ENCODE results near the gene STMN1.

STMN1 gene

DNA sequence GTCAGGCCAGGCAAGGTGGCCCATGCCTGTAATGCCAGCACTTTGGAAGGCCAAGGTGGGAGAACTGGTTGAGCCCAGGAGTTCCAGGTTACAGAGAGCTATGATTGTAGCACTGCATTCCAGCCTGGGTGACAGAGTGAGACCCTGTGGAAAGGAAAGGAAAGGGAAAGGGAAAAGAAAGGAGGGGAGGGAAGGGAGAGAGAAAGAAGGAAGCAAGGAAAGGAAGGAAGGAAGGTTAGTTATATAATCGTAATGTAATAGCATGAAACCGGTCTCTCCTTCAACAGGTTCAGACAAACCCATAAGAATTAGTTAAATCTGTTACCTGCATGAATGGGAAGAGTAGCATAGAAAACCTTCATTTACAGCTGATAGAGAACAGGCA lies 29.5 kb downstream of the STMN1 start:
- H3K4me3 ChIP-seq (ENCODE audit: low read length in 2 of 2) = no peak overlapping the region
- no peak overlapping the region for H3K27ac ChIP-seq (ENCODE audit: low read length)
- H3K9me3 ChIP-seq (ENCODE audit: control insufficient read depth in 2 of 2, low read length in 2 of 2) = no peaks in the 10 kb centered on the region
- H3K9ac ChIP-seq (ENCODE audit: low read length in 2 of 2) = peak overlapping the region in 1 of 2 donors; percentile 59
- H3K27me3 ChIP-seq (ENCODE audit: control insufficient read depth in 1 of 2, insufficient read depth in 2 of 2, low read length in 2 of 2) = no peaks in the 10 kb centered on the region
- H3K36me3 ChIP-seq (ENCODE audit: control insufficient read depth in 2 of 2, insufficient read depth in 2 of 2, low read length in 2 of 2) = no peaks in the 10 kb centered on the region
- peaks cover 24% of the 10 kb centered on the region for H3K4me1 ChIP-seq (ENCODE audit: control insufficient read depth, insufficient read depth, low read length)

DNA sequence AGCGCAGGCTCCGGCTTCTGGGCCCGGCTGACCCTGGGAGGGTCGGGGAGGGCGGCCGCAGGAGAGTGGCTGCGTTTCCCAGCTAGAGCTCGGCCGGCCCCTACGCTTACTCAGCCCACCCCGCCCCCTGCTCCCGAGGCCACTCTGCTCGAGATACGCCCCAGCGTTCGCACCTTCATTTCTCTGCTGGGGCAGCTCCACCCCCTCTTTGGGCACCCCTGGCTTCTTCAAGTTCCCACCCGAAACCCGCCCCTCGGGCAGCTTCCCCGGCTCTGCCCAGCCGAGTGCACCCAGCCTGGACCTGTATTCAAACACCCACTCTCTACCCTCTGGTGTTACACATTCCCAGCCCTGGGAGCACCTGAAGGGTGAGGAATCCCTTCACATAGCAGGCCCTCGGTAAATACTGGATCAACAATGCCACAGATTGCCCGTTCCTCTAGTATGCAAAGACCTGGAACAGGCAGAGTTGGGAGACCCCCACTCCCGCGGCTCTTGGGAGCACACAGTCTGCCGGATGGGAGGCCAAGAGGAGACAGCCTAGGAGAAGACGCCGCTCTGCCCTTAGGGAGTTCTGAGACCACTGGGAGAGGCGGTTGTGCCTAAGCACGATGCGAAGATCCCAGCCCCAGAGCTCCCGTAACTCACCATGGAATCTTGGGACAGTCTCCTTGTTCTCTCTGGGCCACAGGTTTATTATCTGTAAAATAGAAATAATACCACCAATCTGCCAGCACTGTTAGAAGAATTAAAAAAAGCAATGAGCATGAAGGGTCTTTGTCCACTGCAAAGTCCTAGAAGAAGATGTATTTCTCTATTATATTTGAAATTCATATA lies 30.1 kb downstream of the STMN1 start:
- no peaks in the 10 kb centered on the region for H3K9me3 ChIP-seq (ENCODE audit: control insufficient read depth in 2 of 2, low read length in 2 of 2)
- no peaks in the 10 kb centered on the region for H3K36me3 ChIP-seq (ENCODE audit: control insufficient read depth in 2 of 2, insufficient read depth in 2 of 2, low read length in 2 of 2)
- no peaks in the 10 kb centered on the region for H3K27me3 ChIP-seq (ENCODE audit: control insufficient read depth in 1 of 2, insufficient read depth in 2 of 2, low read length in 2 of 2)
- H3K27ac ChIP-seq (ENCODE audit: low read length) = peak overlapping the region; percentile 69
- H3K4me1 ChIP-seq (ENCODE audit: control insufficient read depth, insufficient read depth, low read length) = peaks cover 31% of the 10 kb centered on the region
- H3K9ac ChIP-seq (ENCODE audit: low read length in 2 of 2) = peak overlapping the region; percentile 58 to 59
- peak overlapping the region; percentile 31 to 77 for H3K4me3 ChIP-seq (ENCODE audit: low read length in 2 of 2)

- peaks cover 0 to 2% of the 10 kb centered on the region in 2 donors for H3K36me3 ChIP-seq (ENCODE audit: control insufficient read depth in 2 of 2, insufficient read depth in 2 of 2, low read length in 2 of 2)
- H3K9me3 ChIP-seq (ENCODE audit: control insufficient read depth in 2 of 2, low read length in 2 of 2) = no peaks in the 10 kb centered on the region
- peak within 1 kb of the TSS; percentile 69 for H3K27ac ChIP-seq (ENCODE audit: low read length)
- H3K27me3 ChIP-seq (ENCODE audit: control insufficient read depth in 1 of 2, insufficient read depth in 2 of 2, low read length in 2 of 2) = no peaks in the 10 kb centered on the region
- H3K9ac ChIP-seq (ENCODE audit: low read length in 2 of 2) = peak within 1 kb of the TSS; percentile 80 to 81
- peak within 1 kb of the TSS; percentile 64 to 77 for H3K4me3 ChIP-seq (ENCODE audit: low read length in 2 of 2)
- H3K4me1 ChIP-seq (ENCODE audit: control insufficient read depth, insufficient read depth, low read length) = peaks cover 32% of the 10 kb centered on the region
Measured at GRCh38 chr1:25875154-25875855, 30.9 kb downstream of the STMN1 start, which contains the start of gene PAQR7. PAQR7 (minus strand) TSS chr1:25875708; CDS start chr1:25863839, 11,869 bp downstream.

DNA sequence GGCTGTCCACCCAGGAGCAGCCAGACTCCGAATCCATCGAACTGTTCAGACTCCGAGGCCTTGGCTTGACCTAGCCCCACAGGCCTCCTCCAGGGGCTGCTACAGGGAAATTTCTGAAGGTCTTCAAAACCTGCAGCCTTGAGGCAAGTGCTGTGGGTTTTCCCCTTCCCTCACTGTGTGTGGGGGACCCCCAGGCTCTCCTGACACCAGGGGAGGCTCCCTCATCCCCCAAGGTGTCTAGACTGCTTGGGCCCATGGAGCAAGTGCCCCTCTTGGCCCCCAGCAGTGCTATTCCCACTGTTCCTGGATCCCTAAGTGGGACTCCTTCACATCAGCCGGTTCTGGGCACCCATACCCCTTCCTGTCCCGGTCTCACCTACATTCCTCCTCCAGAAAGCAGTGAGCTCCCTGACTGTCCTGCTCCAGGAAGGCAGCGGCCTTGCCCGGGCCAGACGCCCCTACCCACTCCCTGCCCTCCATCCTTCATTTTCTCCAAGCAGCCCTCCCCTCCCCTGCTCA lies 31.5 kb downstream of the STMN1 start:
- Histone ChIP-seq H3K27me3 (ENCODE audit: control insufficient read depth in 1 of 2, insufficient read depth in 2 of 2, low read length in 2 of 2) (no peaks in the 10 kb centered on the region), H3K36me3 (ENCODE audit: control insufficient read depth in 2 of 2, insufficient read depth in 2 of 2, low read length in 2 of 2) (peaks cover 0 to 3% of the 10 kb centered on the region in 2 donors), H3K9ac (ENCODE audit: low read length in 2 of 2) (peak overlapping the region; percentile 80 to 81), H3K4me3 (ENCODE audit: low read length in 2 of 2) (peak overlapping the region; percentile 64 to 77), H3K27ac (ENCODE audit: low read length) (peak overlapping the region; percentile 53), H3K9me3 (ENCODE audit: control insufficient read depth in 2 of 2, low read length in 2 of 2) (no peaks in the 10 kb centered on the region), H3K4me1 (ENCODE audit: control insufficient read depth, insufficient read depth, low read length) (peaks cover 32% of the 10 kb centered on the region)

DNA sequence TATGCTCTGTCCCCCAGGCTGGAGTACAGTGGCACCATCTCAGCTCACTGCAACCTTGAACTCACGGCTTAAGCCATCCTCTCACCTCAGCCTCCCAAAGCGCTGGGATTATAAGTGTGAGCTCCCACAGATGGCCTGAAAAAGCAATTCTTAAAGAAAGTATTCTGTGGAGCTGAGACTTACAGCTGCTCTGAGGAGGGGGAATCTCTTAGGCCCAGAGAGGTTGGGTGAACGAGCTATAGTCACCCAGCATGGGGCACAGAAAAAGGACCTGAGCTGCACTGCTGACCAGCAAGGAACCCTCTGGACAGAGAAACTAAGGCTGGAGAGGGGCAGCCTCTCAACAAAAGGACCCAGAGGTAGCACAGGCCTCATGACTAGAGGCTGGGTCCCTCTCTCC lies 32.0 kb downstream of the STMN1 start:
- Histone ChIP-seq H3K27ac (ENCODE audit: low read length) (peak overlapping the region; percentile 53), H3K4me1 (ENCODE audit: control insufficient read depth, insufficient read depth, low read length) (peaks cover 32% of the 10 kb centered on the region), H3K9ac (ENCODE audit: low read length in 2 of 2) (peak overlapping the region; percentile 80 to 81), H3K36me3 (ENCODE audit: control insufficient read depth in 2 of 2, insufficient read depth in 2 of 2, low read length in 2 of 2) (peaks cover 0 to 4% of the 10 kb centered on the region in 2 donors), H3K9me3 (ENCODE audit: control insufficient read depth in 2 of 2, low read length in 2 of 2) (no peaks in the 10 kb centered on the region), H3K4me3 (ENCODE audit: low read length in 2 of 2) (peak overlapping the region; percentile 64 to 77), H3K27me3 (ENCODE audit: control insufficient read depth in 1 of 2, insufficient read depth in 2 of 2, low read length in 2 of 2) (no peaks in the 10 kb centered on the region)

DNA sequence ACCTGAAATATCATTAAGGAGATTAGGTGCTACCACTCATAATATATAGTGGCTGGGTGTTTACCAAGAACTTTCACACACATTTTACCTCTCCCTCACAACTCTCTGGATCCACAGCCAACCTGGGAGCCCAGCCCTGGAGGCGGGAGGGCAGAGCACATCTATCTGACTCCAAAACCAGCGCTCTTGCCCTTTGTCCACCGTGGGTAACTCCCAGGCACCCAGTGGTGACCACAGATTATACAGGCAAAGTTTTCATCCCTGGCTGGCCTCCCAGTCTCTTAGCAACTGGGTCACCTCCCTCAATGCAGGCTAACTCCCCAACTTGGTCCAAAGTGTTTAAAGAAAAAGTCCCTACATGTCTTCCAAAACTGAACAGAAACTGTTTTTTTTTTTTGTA lies 33.1 kb downstream of the STMN1 start:
- peaks cover 0 to 4% of the 10 kb centered on the region in 2 donors for H3K36me3 ChIP-seq (ENCODE audit: control insufficient read depth in 2 of 2, insufficient read depth in 2 of 2, low read length in 2 of 2)
- peaks cover 32% of the 10 kb centered on the region for H3K4me1 ChIP-seq (ENCODE audit: control insufficient read depth, insufficient read depth, low read length)
- no peak overlapping the region for H3K27ac ChIP-seq (ENCODE audit: low read length)
- H3K4me3 ChIP-seq (ENCODE audit: low read length in 2 of 2) = no peak overlapping the region
- H3K27me3 ChIP-seq (ENCODE audit: control insufficient read depth in 1 of 2, insufficient read depth in 2 of 2, low read length in 2 of 2) = no peaks in the 10 kb centered on the region
- no peaks in the 10 kb centered on the region for H3K9me3 ChIP-seq (ENCODE audit: control insufficient read depth in 2 of 2, low read length in 2 of 2)
- H3K9ac ChIP-seq (ENCODE audit: low read length in 2 of 2) = no peak overlapping the region

DNA sequence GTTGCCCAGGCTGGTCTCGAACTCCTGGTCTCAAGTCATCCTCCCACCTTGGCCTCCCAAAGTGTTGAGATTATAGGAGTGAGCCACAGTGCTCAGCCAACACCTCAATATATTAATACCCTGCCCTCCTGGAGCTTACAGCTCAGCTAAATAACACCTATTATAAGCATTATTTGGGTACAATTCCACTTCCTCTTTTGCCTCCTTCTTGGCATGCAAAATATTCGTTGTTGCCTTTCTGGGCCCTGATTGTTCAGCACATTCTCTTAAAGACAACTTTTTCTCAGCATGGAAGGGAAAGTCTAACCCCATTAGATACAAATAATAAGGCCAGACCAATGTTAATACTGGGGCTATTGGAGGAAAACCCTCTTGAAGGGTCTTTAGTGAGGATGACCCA lies 33.5 kb downstream of the STMN1 start:
- H3K4me1 ChIP-seq (ENCODE audit: control insufficient read depth, insufficient read depth, low read length) = peaks cover 32% of the 10 kb centered on the region
- H3K9me3 ChIP-seq (ENCODE audit: control insufficient read depth in 2 of 2, low read length in 2 of 2) = no peaks in the 10 kb centered on the region
- H3K36me3 ChIP-seq (ENCODE audit: control insufficient read depth in 2 of 2, insufficient read depth in 2 of 2, low read length in 2 of 2) = peaks cover 0 to 4% of the 10 kb centered on the region in 2 donors
- H3K9ac ChIP-seq (ENCODE audit: low read length in 2 of 2) = no peak overlapping the region
- no peak overlapping the region for H3K4me3 ChIP-seq (ENCODE audit: low read length in 2 of 2)
- H3K27ac ChIP-seq (ENCODE audit: low read length) = no peak overlapping the region
- no peaks in the 10 kb centered on the region for H3K27me3 ChIP-seq (ENCODE audit: control insufficient read depth in 1 of 2, insufficient read depth in 2 of 2, low read length in 2 of 2)

DNA sequence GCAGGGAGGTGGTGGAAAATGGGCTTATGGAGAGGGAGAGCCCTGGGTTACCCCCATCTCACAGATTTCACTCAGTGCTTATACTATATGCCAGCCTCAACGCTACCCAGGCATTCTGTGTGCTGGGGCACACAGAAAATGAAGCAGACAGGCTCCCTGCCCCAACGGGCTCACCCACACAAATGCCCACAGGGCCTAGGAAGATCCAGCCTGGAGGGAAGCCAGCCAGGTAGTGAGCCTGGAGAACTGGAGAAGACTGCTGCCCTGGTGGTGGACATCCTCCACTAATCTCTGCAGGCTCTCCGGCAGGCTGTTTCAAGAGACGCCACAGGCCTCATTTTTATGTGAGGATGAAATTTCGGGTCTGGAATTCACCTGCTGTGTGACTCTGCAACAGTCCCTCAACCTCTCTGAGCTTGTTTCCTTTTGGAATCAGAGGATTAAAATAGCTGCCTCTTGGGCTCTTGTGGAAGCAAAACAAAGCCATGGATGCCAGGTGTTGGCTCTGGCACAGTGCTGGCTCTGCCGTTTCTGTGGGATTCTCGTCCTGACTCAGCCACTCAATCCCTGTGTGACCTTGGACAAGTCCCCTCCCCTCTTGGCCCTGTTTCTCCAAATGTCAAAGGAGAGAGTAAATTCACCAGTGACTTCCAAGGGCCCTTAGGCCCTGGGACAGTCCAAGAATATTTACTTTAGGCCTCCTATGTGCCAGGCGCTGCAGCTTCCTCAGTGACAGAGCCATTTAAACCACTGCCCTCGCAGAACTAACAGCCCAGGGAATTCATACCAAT lies 34.3 kb downstream of the STMN1 start:
- no peaks in the 10 kb centered on the region for H3K9me3 ChIP-seq (ENCODE audit: control insufficient read depth in 2 of 2, low read length in 2 of 2)
- no peak overlapping the region for H3K27ac ChIP-seq (ENCODE audit: low read length)
- peaks cover 0 to 4% of the 10 kb centered on the region in 2 donors for H3K36me3 ChIP-seq (ENCODE audit: control insufficient read depth in 2 of 2, insufficient read depth in 2 of 2, low read length in 2 of 2)
- H3K27me3 ChIP-seq (ENCODE audit: control insufficient read depth in 1 of 2, insufficient read depth in 2 of 2, low read length in 2 of 2) = no peaks in the 10 kb centered on the region
- peak overlapping the region in 1 of 2 donors; percentile 13 for H3K9ac ChIP-seq (ENCODE audit: low read length in 2 of 2)
- peak overlapping the region in 1 of 2 donors; percentile 3 for H3K4me3 ChIP-seq (ENCODE audit: low read length in 2 of 2)
- peaks cover 32% of the 10 kb centered on the region for H3K4me1 ChIP-seq (ENCODE audit: control insufficient read depth, insufficient read depth, low read length)

GRCh38 chr1:25871086-25871703 lies 35.0 kb downstream of the STMN1 start:
- H3K4me1 ChIP-seq (ENCODE audit: control insufficient read depth, insufficient read depth, low read length) = peaks cover 31% of the 10 kb centered on the region
- H3K9me3 ChIP-seq (ENCODE audit: control insufficient read depth in 2 of 2, low read length in 2 of 2) = no peaks in the 10 kb centered on the region
- peaks cover 0 to 4% of the 10 kb centered on the region in 2 donors for H3K36me3 ChIP-seq (ENCODE audit: control insufficient read depth in 2 of 2, insufficient read depth in 2 of 2, low read length in 2 of 2)
- no peak overlapping the region for H3K9ac ChIP-seq (ENCODE audit: low read length in 2 of 2)
- peak overlapping the region in 1 of 2 donors; percentile 3 for H3K4me3 ChIP-seq (ENCODE audit: low read length in 2 of 2)
- H3K27ac ChIP-seq (ENCODE audit: low read length) = no peak overlapping the region
- no peaks in the 10 kb centered on the region for H3K27me3 ChIP-seq (ENCODE audit: control insufficient read depth in 1 of 2, insufficient read depth in 2 of 2, low read length in 2 of 2)

- no peak overlapping the region for H3K4me3 ChIP-seq (ENCODE audit: low read length in 2 of 2)
- H3K27ac ChIP-seq (ENCODE audit: low read length) = no peak overlapping the region
- H3K4me1 ChIP-seq (ENCODE audit: control insufficient read depth, insufficient read depth, low read length) = peaks cover 27% of the 10 kb centered on the region
- no peaks in the 10 kb centered on the region for H3K27me3 ChIP-seq (ENCODE audit: control insufficient read depth in 1 of 2, insufficient read depth in 2 of 2, low read length in 2 of 2)
- no peaks in the 10 kb centered on the region for H3K9me3 ChIP-seq (ENCODE audit: control insufficient read depth in 2 of 2, low read length in 2 of 2)
- no peak overlapping the region for H3K9ac ChIP-seq (ENCODE audit: low read length in 2 of 2)
- peaks cover 0 to 4% of the 10 kb centered on the region in 2 donors for H3K36me3 ChIP-seq (ENCODE audit: control insufficient read depth in 2 of 2, insufficient read depth in 2 of 2, low read length in 2 of 2)
Measured at GRCh38 chr1:25870614-25871013, 35.6 kb downstream of the STMN1 start.
